HFFc6 (cell line): ENCODE measurements around the gene NOS1AP. TPM values are rescaled to one million over a fixed set of nuclear protein-coding genes. Genes with fewer than 3 reads are reported as not detected.
A peak's percentile ranks its signal among the peaks of the same experiment; 100 is the strongest.

ENCODE experiments used
- DNase-seq: peaks from one replicate; pipeline ENCODE4 v3.0.0-alpha.2; 2018
- H3K27ac Mint-ChIP-seq: 2 replicates; pipeline ENCODE4 v1.8.0; 2020; ENCODE audit warnings: mild to moderate bottlenecking, mixed read lengths
- H3K27me3 Mint-ChIP-seq: 2 replicates; pipeline ENCODE4 v1.8.0; 2021; ENCODE audit warnings: mild to moderate bottlenecking, moderate library complexity, mixed read lengths; ENCODE audit not compliant: insufficient read depth
- H3K36me3 Mint-ChIP-seq: 2 replicates; pipeline ENCODE4 v1.8.0; 2021; ENCODE audit warnings: low read depth, mixed read lengths
- H3K4me1 Mint-ChIP-seq: 2 replicates; pipeline ENCODE4 v1.8.0; 2020; ENCODE audit warnings: low read depth, mixed read lengths
- H3K4me3 Mint-ChIP-seq: 2 replicates; pipeline ENCODE4 v1.8.0; 2020; ENCODE audit warnings: mild to moderate bottlenecking, moderate library complexity, mixed read lengths
- H3K9me3 Mint-ChIP-seq: 2 replicates; pipeline ENCODE4 v1.8.0; 2020; ENCODE audit warnings: mild to moderate bottlenecking, mixed read lengths
- total RNA-seq, 6 experiments: library from RNA; stranded (reverse); fragmentation: NEBNext Ultra II Directional; extraction: Animal tissue kit (Norgen Biotek cat#: 25700); gene quantifications; 2 replicates in 1 of 6; 3 replicates in 5 of 6; pipeline ENCODE4 v1.2.3, GENCODE V29; 2021
- TF ChIP-seq, protein P1 (sequence below): fragments of 200-600 bp; sonication (generic); IDR thresholded peaks from 2 replicates; pipeline ENCODE4 v1.5.0; 2021; ENCODE audit warnings: antibody characterized with exemption, mild to moderate bottlenecking

NOS1AP gene
- total RNA-seq, 6 experiments from 2014 or later, result 0.11 to 0.62 (median 0.29) TPM

DNA sequence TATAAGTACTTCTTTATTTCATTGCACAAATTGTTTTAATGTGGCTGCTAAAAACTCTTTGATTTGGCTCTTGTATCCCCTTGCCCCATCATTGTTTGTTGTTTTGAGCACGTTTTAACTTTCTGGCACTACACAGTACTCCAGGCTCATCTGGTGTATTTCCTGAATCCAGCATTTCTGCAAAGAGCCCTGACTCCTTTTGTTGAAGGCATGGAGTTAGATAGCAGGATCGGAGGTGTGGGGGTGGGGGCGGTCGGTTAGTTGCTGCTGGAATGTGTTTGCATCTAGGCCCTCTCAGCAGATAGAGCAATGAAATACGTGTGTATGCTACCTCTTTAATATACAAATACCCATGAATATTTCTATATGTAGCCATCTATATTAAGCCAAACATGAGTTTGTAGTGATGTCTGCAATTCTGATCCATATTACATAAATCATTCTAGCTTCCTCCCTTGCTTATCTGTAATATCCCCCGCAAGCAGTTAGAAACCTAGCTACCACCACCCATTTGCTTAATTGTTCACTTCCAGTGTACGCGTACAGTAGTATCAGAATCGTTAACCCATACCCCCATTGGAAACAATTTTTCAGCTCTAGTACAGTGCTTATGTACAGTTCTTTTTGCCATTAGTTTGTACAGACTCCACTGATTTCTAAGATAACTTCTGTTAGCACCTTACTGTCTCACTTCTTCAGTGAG, 106.0 kb downstream of the NOS1AP start:
- H3K27ac Mint-ChIP-seq, result no peak overlapping the region
- DNase-seq, result no peak
- peaks cover 6% of the 10 kb centered on the region; the same call in 1 of the 2 replicates for H3K4me1 Mint-ChIP-seq
- no peaks in the 10 kb centered on the region for H3K36me3 Mint-ChIP-seq
- TF ChIP-seq, protein P1, sequence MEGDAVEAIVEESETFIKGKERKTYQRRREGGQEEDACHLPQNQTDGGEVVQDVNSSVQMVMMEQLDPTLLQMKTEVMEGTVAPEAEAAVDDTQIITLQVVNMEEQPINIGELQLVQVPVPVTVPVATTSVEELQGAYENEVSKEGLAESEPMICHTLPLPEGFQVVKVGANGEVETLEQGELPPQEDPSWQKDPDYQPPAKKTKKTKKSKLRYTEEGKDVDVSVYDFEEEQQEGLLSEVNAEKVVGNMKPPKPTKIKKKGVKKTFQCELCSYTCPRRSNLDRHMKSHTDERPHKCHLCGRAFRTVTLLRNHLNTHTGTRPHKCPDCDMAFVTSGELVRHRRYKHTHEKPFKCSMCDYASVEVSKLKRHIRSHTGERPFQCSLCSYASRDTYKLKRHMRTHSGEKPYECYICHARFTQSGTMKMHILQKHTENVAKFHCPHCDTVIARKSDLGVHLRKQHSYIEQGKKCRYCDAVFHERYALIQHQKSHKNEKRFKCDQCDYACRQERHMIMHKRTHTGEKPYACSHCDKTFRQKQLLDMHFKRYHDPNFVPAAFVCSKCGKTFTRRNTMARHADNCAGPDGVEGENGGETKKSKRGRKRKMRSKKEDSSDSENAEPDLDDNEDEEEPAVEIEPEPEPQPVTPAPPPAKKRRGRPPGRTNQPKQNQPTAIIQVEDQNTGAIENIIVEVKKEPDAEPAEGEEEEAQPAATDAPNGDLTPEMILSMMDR, result no peak
- H3K4me3 Mint-ChIP-seq, result no peak overlapping the region
- H3K9me3 Mint-ChIP-seq, result no peaks in the 10 kb centered on the region
- peaks cover 6% of the 10 kb centered on the region for H3K27me3 Mint-ChIP-seq

DNA sequence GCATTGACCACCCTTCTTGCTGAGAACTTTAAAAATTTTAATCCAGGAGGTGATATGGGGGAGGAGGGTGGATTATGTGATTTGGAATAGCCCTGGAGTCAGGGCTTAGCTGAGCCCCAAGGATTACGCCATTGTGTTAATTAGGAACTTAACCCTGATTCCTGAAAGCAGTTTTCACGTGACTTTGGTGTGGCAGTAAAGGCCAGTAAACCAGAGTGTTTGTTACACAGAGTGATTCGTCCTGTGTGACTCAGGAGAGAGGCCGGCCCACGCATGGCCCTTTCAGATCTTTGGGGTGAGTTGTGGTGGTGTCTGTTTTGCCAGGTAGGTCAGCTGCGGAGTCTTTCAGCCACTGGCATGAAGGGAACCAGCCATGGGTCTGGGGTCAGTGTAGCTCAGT, 107.6 kb downstream of the NOS1AP start:
- Mint-ChIP-seq H3K9me3 (no peaks in the 10 kb centered on the region), H3K27ac (no peak overlapping the region), H3K27me3 (peaks cover 2% of the 10 kb centered on the region; the same call in 1 of the 2 replicates), H3K4me3 (no peak overlapping the region), H3K36me3 (no peaks in the 10 kb centered on the region), H3K4me1 (peaks cover 6% of the 10 kb centered on the region; the same call in 1 of the 2 replicates)
- peak; percentile 3 for DNase-seq
- TF ChIP-seq, protein P1, result no peak

DNA sequence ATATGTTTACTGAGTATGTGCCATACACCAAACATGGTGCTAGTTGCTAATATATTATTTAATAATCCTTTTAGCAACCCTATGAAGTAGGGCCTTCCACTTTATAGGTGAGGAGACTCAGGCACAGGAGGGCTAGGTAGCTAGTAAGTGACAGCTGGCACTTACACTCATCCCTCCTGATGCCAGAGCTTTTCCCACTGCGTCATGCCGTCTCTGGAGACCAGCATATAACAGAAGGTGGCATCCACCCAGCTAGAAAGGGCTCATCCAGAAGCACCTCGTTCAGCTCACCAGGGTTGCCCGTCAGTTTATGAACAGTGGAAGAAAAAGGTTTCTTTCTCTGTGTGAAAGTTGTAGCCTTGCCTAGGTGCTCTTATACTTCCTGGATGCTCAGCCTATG, 108.9 kb downstream of the NOS1AP start:
- no peak overlapping the region for H3K27ac Mint-ChIP-seq
- H3K36me3 Mint-ChIP-seq, result no peaks in the 10 kb centered on the region
- no peak overlapping the region for H3K4me3 Mint-ChIP-seq

DNA sequence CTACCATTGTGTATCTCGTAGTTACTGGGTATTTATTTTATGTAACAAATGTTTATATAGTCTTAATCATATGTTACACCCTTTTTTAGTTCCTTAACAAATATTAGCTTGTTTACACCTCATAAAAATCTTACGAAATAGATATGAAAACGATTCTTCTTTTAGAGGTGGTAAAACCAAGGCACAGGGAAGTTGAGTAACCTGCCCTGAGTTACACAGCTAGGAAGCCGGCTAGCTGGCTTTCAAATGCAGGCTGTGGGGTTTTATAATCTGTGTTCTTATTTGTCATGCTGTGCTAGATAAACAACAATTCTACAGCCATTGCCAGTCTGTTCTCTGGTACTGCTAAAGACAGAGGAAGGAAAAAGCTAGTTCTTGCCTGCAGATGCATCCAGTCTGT, 109.6 kb downstream of the NOS1AP start:
- no peak for DNase-seq
- H3K36me3 Mint-ChIP-seq, result no peaks in the 10 kb centered on the region
- TF ChIP-seq, protein P1, result no peak
- H3K4me3 Mint-ChIP-seq, result no peak overlapping the region
- no peak overlapping the region for H3K27ac Mint-ChIP-seq
- H3K9me3 Mint-ChIP-seq, result no peaks in the 10 kb centered on the region
- peaks cover 2% of the 10 kb centered on the region; the same call in 1 of the 2 replicates for H3K27me3 Mint-ChIP-seq
- peaks cover 6% of the 10 kb centered on the region; the same call in 1 of the 2 replicates for H3K4me1 Mint-ChIP-seq

More for the DNA sequence above, 108.9 kb downstream of the NOS1AP start:
- TF ChIP-seq, protein P1, result no peak
- H3K4me1 Mint-ChIP-seq, result peaks cover 6% of the 10 kb centered on the region; the same call in 1 of the 2 replicates
- no peaks in the 10 kb centered on the region for H3K9me3 Mint-ChIP-seq
- DNase-seq, result no peak
- H3K27me3 Mint-ChIP-seq, result peaks cover 2% of the 10 kb centered on the region; the same call in 1 of the 2 replicates

DNA sequence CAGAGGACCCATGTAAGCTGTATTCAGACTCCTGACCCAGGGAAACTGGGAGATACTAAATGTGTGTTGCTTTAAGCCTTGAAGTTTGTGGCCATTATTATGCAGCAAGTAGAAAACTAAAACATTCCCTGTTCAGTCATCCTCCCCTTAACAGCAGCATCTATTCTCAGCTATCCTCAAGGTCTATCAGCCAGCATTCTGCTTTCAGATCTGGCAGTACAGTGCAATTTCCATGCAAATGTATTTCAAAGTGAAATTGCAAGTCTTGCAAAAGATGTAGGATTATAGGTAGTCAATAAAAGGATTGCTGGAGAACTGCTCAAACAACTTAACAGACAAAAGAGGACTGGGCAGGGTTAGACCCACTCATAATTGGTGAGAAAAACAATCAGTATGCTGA, 111.3 kb downstream of the NOS1AP start:
- Mint-ChIP-seq H3K9me3 (no peaks in the 10 kb centered on the region), H3K4me1 (peaks cover 6% of the 10 kb centered on the region; the same call in 1 of the 2 replicates), H3K27ac (no peak overlapping the region), H3K4me3 (no peak overlapping the region), H3K36me3 (no peaks in the 10 kb centered on the region), H3K27me3 (peaks cover 2% of the 10 kb centered on the region; the same call in 1 of the 2 replicates)
- DNase-seq, result no peak
- TF ChIP-seq, protein P1, result no peak
